HepG2 (cell line): Measurements from ENCODE around the gene VKORC1. TPM values are rescaled to one million over a fixed set of nuclear protein-coding genes. Genes with fewer than 3 reads are reported as not detected.
A peak's percentile ranks its signal among the peaks of the same experiment; 100 is the strongest.

Experiments
- CBFB ChIP-seq: sonication (generic); formaldehyde crosslinking; IDR thresholded peaks from 2 replicates; pipeline ENCODE4 v1.4.0; 2020; ENCODE audit warnings: missing genetic modification reagents
- KAT2B ChIP-seq: fragments of 150-350 bp; IDR thresholded peaks from 2 replicates; pipeline ENCODE4 v1.6.1; 2014; ENCODE audit warnings: low read depth, low read length, borderline replicate concordance
- KLF15 ChIP-seq: sonication (generic); formaldehyde crosslinking; IDR thresholded peaks from 2 replicates; pipeline ENCODE4 v1.8.1; 2023; ENCODE audit warnings: borderline replicate concordance, mild to moderate bottlenecking, inconsistent platforms, missing genetic modification reagents, mixed read lengths
- NCOR1 ChIP-seq: fragments of 200-600 bp; sonication (generic); IDR thresholded peaks from 2 replicates; pipeline ENCODE4 v1.7.0; 2017; ENCODE audit warnings: antibody characterized with exemption, low read length, borderline replicate concordance
- NFATC3 ChIP-seq: sonication (generic); formaldehyde crosslinking; IDR thresholded peaks from 2 replicates; pipeline ENCODE4 v1.5.1; 2020; ENCODE audit warnings: mild to moderate bottlenecking, missing genetic modification reagents
- NFE2L1 ChIP-seq: sonication (generic); formaldehyde crosslinking; IDR thresholded peaks from 2 replicates; pipeline ENCODE4 v1.4.0; 2020; ENCODE audit warnings: missing genetic modification reagents, mild to moderate bottlenecking, borderline replicate concordance
- NFYB ChIP-seq: sonication (generic); formaldehyde crosslinking; IDR thresholded peaks from 2 replicates; pipeline ENCODE4 v1.4.0; 2020; ENCODE audit warnings: missing genetic modification reagents
- RBFOX2 ChIP-seq: fragments of 200-400 bp; formaldehyde crosslinking; IDR thresholded peaks from 2 replicates; pipeline ENCODE4 v1.6.1; 2017; ENCODE audit warnings: low read depth, mild to moderate bottlenecking, low read length
- SMARCE1 ChIP-seq: fragments of 450-650 bp; IDR thresholded peaks from 2 replicates; pipeline ENCODE4 v1.6.1; 2017; ENCODE audit warnings: borderline replicate concordance
- SMYD3 ChIP-seq: sonication (generic); formaldehyde crosslinking; IDR thresholded peaks from 2 replicates; pipeline ENCODE4 v1.8.1; 2023; ENCODE audit warnings: mild to moderate bottlenecking, missing genetic modification reagents
- SNAPC2 ChIP-seq: sonication (generic); formaldehyde crosslinking; IDR thresholded peaks from 2 replicates; pipeline ENCODE4 v1.8.1; 2022; ENCODE audit warnings: mild to moderate bottlenecking, missing genetic modification reagents
- SP4 ChIP-seq: sonication (generic); formaldehyde crosslinking; IDR thresholded peaks from 2 replicates; pipeline ENCODE4 v1.8.1; 2023; ENCODE audit warnings: mild to moderate bottlenecking, missing genetic modification reagents
- SRY ChIP-seq: sonication (generic); formaldehyde crosslinking; IDR thresholded peaks from 2 replicates; pipeline ENCODE4 v1.8.0; 2022; ENCODE audit warnings: mild to moderate bottlenecking, missing genetic modification reagents
- SSRP1 ChIP-seq: IDR thresholded peaks from 2 replicates; pipeline ENCODE4 v1.6.1; 2016; ENCODE audit warnings: control low read depth
- ZBTB1 ChIP-seq: sonication (generic); formaldehyde crosslinking; IDR thresholded peaks from 2 replicates; pipeline ENCODE4 v1.4.0; 2020; ENCODE audit warnings: missing genetic modification reagents, borderline replicate concordance
- ZFX ChIP-seq: sonication (generic); formaldehyde crosslinking; IDR thresholded peaks from 2 replicates; pipeline ENCODE4 v1.4.0; 2020; ENCODE audit warnings: mild to moderate bottlenecking, low read depth, missing genetic modification reagents, moderate library complexity
- ZNF136 ChIP-seq: sonication (generic); formaldehyde crosslinking; IDR thresholded peaks from 2 replicates; pipeline ENCODE4 v1.8.1; 2022; ENCODE audit warnings: low read depth, mild to moderate bottlenecking, moderate library complexity, missing genetic modification reagents
- ZNF143 ChIP-seq: sonication (generic); formaldehyde crosslinking; IDR thresholded peaks from 2 replicates; pipeline ENCODE4 v1.4.0; 2020; ENCODE audit warnings: missing genetic modification reagents
- ZNF17 ChIP-seq: sonication (generic); formaldehyde crosslinking; IDR thresholded peaks from 2 replicates; pipeline ENCODE4 v1.5.0; 2020; ENCODE audit warnings: mild to moderate bottlenecking, missing genetic modification reagents
- ZNF3 ChIP-seq: IDR thresholded peaks from 2 replicates; pipeline ENCODE4 v1.7.0; 2017; ENCODE audit warnings: inconsistent platforms
- ZNF468 ChIP-seq: sonication (generic); formaldehyde crosslinking; IDR thresholded peaks from 2 replicates; pipeline ENCODE4 v1.8.0; 2022; ENCODE audit warnings: mild to moderate bottlenecking, moderate library complexity, missing genetic modification reagents
- ZNF530 ChIP-seq: sonication (generic); formaldehyde crosslinking; IDR thresholded peaks from 2 replicates; pipeline ENCODE4 v1.5.0; 2020; ENCODE audit warnings: low read depth, mild to moderate bottlenecking, missing genetic modification reagents
- ZNF577 ChIP-seq: sonication (generic); formaldehyde crosslinking; IDR thresholded peaks from 2 replicates; pipeline ENCODE4 v1.4.0; 2020; ENCODE audit warnings: mild to moderate bottlenecking, low read depth, missing genetic modification reagents, borderline replicate concordance
- ZNF75D ChIP-seq: sonication (generic); formaldehyde crosslinking; IDR thresholded peaks from 2 replicates; pipeline ENCODE4 v1.8.1; 2023; ENCODE audit warnings: missing genetic modification reagents, mild to moderate bottlenecking, borderline replicate concordance
- polyA plus RNA-seq, 8 experiments: library from polyadenylated mRNA; depleted of rRNA in 3 of 8; stranded (reverse) in 7 of 8; unstranded in 1 of 8; fragments of >200 nt; fragmentation: Illumina TruSeq in 4 of 8; extraction: Trizol in 4 of 8; gene quantifications; 2 replicates each; pipeline versions ENCODE4 v1.2.1 to v1.2.3, GENCODE V29; 2011 to 2016; ENCODE audit warnings: low read depth in 4 of 8, missing spikeins in 1 of 8, mixed read lengths in 1 of 8; ENCODE audit not compliant: insufficient read depth in 1 of 8
- total RNA-seq, 5 experiments: library from RNA; depleted of rRNA; stranded (reverse); fragments of >200 nt; fragmentation: Illumina TruSeq; extraction: Trizol; gene quantifications; 2 replicates each; pipeline ENCODE4 v1.2.3, GENCODE V29; 2016; ENCODE audit warnings: low read depth in 1 of 5
- TF ChIP-seq, protein P1 (sequence below): sonication (generic); formaldehyde crosslinking; IDR thresholded peaks from 2 replicates; pipeline ENCODE4 v1.5.0; 2020; ENCODE audit warnings: mild to moderate bottlenecking, missing genetic modification reagents, moderate library complexity
- TF ChIP-seq, protein P2 (sequence below): sonication (generic); formaldehyde crosslinking; IDR thresholded peaks from 2 replicates; pipeline ENCODE4 v1.4.0; 2020; ENCODE audit warnings: low read depth, mild to moderate bottlenecking, missing genetic modification reagents
- TF ChIP-seq, protein P3 (sequence below): sonication (generic); formaldehyde crosslinking; IDR thresholded peaks from 2 replicates; pipeline ENCODE4 v1.4.0; 2020; ENCODE audit warnings: missing genetic modification reagents
- TF ChIP-seq, protein P4 (sequence below): sonication (generic); formaldehyde crosslinking; conservative IDR thresholded peaks from 2 replicates; pipeline ENCODE4 v1.8.1; 2023; ENCODE audit warnings: missing genetic modification reagents

The VKORC1 gene
- total and polyA plus RNA-seq, 2 of the 13 experiments (the other 11 are each of a cell fraction or from before 2014, with no cell fraction given): 141 to 615 TPM

DNA sequence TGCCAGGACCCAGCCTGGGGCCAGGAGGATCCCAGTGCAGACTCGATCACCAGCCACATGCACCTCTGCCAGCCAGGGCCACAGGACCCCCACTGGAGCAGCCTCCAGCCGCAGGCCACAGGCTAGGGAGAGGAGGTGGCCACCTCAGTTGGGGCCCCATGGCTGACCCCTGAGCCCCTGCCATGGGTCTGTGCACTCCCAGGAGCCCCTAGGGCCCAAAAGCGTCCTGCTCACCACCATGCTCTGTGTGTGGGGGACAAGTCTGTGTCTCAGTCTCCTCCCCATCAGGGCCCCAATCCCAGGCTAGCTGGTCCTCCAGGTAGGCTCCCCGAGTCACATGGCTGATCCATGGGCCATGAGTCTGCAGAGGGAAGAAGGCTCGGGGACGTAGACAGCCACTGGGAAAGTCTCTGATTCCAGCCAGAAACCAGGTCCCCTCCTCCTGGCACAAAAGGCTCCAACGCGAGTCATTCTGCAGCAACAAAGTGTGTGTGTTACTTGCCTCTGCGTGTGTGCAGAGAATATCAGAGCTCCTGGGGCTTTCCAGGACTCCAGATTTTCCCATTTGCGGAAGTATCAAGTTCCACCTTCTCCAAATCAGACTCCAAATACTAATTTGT lies 47.0 kb upstream of the VKORC1 start (continued):
- TF ChIP-seq, protein P1, sequence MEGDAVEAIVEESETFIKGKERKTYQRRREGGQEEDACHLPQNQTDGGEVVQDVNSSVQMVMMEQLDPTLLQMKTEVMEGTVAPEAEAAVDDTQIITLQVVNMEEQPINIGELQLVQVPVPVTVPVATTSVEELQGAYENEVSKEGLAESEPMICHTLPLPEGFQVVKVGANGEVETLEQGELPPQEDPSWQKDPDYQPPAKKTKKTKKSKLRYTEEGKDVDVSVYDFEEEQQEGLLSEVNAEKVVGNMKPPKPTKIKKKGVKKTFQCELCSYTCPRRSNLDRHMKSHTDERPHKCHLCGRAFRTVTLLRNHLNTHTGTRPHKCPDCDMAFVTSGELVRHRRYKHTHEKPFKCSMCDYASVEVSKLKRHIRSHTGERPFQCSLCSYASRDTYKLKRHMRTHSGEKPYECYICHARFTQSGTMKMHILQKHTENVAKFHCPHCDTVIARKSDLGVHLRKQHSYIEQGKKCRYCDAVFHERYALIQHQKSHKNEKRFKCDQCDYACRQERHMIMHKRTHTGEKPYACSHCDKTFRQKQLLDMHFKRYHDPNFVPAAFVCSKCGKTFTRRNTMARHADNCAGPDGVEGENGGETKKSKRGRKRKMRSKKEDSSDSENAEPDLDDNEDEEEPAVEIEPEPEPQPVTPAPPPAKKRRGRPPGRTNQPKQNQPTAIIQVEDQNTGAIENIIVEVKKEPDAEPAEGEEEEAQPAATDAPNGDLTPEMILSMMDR: no peak
- TF ChIP-seq, protein P2, sequence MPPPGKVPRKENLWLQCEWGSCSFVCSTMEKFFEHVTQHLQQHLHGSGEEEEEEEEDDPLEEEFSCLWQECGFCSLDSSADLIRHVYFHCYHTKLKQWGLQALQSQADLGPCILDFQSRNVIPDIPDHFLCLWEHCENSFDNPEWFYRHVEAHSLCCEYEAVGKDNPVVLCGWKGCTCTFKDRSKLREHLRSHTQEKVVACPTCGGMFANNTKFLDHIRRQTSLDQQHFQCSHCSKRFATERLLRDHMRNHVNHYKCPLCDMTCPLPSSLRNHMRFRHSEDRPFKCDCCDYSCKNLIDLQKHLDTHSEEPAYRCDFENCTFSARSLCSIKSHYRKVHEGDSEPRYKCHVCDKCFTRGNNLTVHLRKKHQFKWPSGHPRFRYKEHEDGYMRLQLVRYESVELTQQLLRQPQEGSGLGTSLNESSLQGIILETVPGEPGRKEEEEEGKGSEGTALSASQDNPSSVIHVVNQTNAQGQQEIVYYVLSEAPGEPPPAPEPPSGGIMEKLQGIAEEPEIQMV: 0 out of 2 replicates have a peak, but pooled peaks have one; percentile 28
- TF ChIP-seq ZNF468 (CRISPR knock-in tag) (no peak), KAT2B (no peak), SMARCE1 (no peak), RBFOX2 (no peak), KLF15 (CRISPR knock-in tag) (no peak), SSRP1 (CRISPR knock-in tag) (peak; percentile 89; the same call in 1 of the 2 replicates), ZNF530 (CRISPR knock-in tag) (no peak), ZNF75D (CRISPR knock-in tag) (no peak), NCOR1 (0 out of 2 replicates have a peak, but pooled peaks have one; percentile 52), ZNF136 (CRISPR knock-in tag) (no peak), SRY (peak; percentile 85; the same call in 1 of the 2 replicates), NFATC3 (CRISPR knock-in tag) (no peak), ZFX (CRISPR knock-in tag) (peak; percentile 13; the same call in 1 of the 2 replicates), ZBTB1 (CRISPR knock-in tag) (no peak), NFE2L1 (peak; percentile 66; the same call in 1 of the 2 replicates), SMYD3 (CRISPR knock-in tag) (no peak), NFYB (no peak), SNAPC2 (no peak), CBFB (CRISPR knock-in tag) (no peak), ZNF17 (CRISPR knock-in tag) (no peak), ZNF577 (CRISPR knock-in tag) (no peak), ZNF143 (CRISPR knock-in tag) (no peak), ZNF3 (CRISPR knock-in tag) (no peak), SP4 (CRISPR knock-in tag) (no peak)
- TF ChIP-seq, protein P3, sequence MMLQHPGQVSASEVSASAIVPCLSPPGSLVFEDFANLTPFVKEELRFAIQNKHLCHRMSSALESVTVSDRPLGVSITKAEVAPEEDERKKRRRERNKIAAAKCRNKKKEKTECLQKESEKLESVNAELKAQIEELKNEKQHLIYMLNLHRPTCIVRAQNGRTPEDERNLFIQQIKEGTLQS (CRISPR knock-in tag): 0 out of 2 replicates have a peak, but pooled peaks have one; percentile 7
- TF ChIP-seq, protein P4, sequence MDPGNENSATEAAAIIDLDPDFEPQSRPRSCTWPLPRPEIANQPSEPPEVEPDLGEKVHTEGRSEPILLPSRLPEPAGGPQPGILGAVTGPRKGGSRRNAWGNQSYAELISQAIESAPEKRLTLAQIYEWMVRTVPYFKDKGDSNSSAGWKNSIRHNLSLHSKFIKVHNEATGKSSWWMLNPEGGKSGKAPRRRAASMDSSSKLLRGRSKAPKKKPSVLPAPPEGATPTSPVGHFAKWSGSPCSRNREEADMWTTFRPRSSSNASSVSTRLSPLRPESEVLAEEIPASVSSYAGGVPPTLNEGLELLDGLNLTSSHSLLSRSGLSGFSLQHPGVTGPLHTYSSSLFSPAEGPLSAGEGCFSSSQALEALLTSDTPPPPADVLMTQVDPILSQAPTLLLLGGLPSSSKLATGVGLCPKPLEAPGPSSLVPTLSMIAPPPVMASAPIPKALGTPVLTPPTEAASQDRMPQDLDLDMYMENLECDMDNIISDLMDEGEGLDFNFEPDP: no peak
